Thyroid gland (tissue), 4 donors: ENCODE data around the gene NACAD.

Experiments used
- CTCF ChIP-seq, 6 experiments: fragments of 200-600 bp in 3 of 6; fragments of 450-650 bp in 3 of 6; sonication (generic) in 3 of 6; IDR thresholded peaks; one replicate each; pipeline ENCODE4 v1.5.1; 2016 to 2019; ENCODE audit warnings: antibody characterized with exemption in 6 of 6, mild to moderate bottlenecking in 2 of 6, inconsistent platforms in 1 of 6, moderate library complexity in 1 of 6
- POLR2A ChIP-seq, 2 donors: fragments of 450-650 bp; IDR thresholded peaks; one replicate each; pipeline ENCODE4 v1.6.1; 2017; ENCODE audit warnings: antibody characterized with exemption in 2 of 2, mild to moderate bottlenecking in 2 of 2, moderate library complexity in 1 of 2

DNA sequence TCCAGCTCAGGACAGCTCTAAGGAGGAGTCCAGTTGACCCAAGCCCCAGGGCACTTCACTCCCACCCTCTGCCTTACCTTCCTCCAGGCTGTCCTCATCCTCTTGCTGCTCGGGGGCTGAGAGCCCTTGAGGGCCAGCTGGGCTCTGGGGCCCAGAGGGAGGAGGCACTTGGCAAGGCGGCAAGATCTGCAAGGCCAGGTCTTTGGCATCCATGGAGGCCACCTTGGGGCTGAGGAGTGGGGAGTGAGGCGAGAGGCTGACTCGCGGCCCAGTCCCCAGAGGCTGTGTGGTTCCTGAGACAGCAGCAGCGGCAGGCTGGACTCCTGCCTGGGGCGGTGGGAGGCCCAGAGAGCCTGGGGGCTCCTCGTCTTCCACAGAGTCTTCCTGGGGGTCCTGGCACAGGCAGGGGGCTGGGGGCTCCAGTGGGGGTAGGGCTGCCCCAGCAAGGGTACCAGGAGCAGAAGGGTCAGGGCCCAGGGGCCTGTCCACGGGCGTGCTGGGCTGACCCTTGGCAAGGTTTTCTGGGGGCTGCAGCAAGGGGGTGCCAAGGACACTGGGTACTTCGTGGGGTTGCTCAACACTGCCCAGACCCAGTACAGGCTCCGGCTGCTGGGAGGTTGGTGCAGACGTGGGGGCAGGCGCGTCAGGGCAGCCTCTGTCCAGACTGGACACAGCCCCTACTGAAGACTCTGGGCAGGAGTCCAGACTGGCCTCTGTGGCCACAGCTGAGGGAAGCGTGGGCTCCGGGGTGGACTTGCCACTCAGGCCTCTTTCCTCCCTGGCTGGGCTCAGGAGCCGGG, 6.5 kb downstream of the NACAD start:
- TF ChIP-seq CTCF (IDR thresholded peaks at IDR 0.05) (no peak), POLR2A (IDR thresholded peaks at IDR 0.05) (no peak)
